Measurements from ENCODE around the gene PLK3. TPM values are rescaled to one million over a fixed set of nuclear protein-coding genes. Genes with fewer than 3 reads are reported as not detected.
A peak's percentile ranks its signal among the peaks of the same experiment; 100 is the strongest.

PLK3 gene
- total RNA-seq, 4 donors from 2014 or later = 12.4 to 87.2 (median 16.3) TPM

GRCh38 chr1:44819196-44819607 is 19.0 kb downstream of the PLK3 start:
- H3K4me3 ChIP-seq = peak overlapping the region in 3 of 4 donors; percentile 42 to 57 (median 43)
- peak overlapping the region; percentile 90 to 94 (median 90) for H3K27ac ChIP-seq
- DNase-seq = peak; percentile 16
- TF ChIP-seq POLR2A (IDR thresholded peaks at IDR 0.05) (no peak), POLR2AphosphoS5 (IDR thresholded peaks at IDR 0.05) (no peak), EP300 (IDR thresholded peaks at IDR 0.05; ENCODE audit: low read depth) (no peak), CTCF (IDR thresholded peaks at IDR 0.05) (no peak)
- 0% methylated on average over 8 to 13 of the region's 13 CpGs for WGBS, 2 donors (ENCODE audit: low coverage in 1 of 2)
- H3K27me3 ChIP-seq = no peaks in the 10 kb centered on the region
- peaks cover 3 to 28% (median 12%) of the 10 kb centered on the region in 4 donors for H3K4me1 ChIP-seq
- no peaks in the 10 kb centered on the region for H3K9me3 ChIP-seq
- in situ Hi-C loops (cut with MboI; ENCODE audit: low pct_ligation_motif_present in 1 of 4, low pct_unique_long_range_greater_than_20kb in 1 of 4, low sequenced_read_pairs in 3 of 4) (no loop called here), intact Hi-C loops (cut with DNase I; ENCODE audit: low total_unique reads) (no loop called here)
- no peaks in the 10 kb centered on the region for H3K36me3 ChIP-seq

- peaks cover 3 to 23% (median 12%) of the 10 kb centered on the region in 4 donors for H3K4me1 ChIP-seq
- peak overlapping the region; percentile 90 to 94 (median 90) for H3K27ac ChIP-seq
- H3K9me3 ChIP-seq = no peaks in the 10 kb centered on the region
- 0% methylated on average over 16 to 33 of the region's 33 CpGs for WGBS, 2 donors (ENCODE audit: low coverage in 1 of 2)
- peak; percentile 77 to 100 (median 99) for TF ChIP-seq POLR2AphosphoS5 (IDR thresholded peaks at IDR 0.05)
- TF ChIP-seq POLR2A (IDR thresholded peaks at IDR 0.05) = peak; percentile 98
- no peak for TF ChIP-seq EP300 (IDR thresholded peaks at IDR 0.05; ENCODE audit: low read depth)
- peak in 2 of 5 experiments; percentile 8 to 9 for TF ChIP-seq CTCF (IDR thresholded peaks at IDR 0.05)
- H3K36me3 ChIP-seq = no peaks in the 10 kb centered on the region
- DNase-seq = peak; percentile 86
- H3K27me3 ChIP-seq = no peaks in the 10 kb centered on the region
- H3K4me3 ChIP-seq = peak overlapping the region; percentile 27 to 57 (median 42)
- in situ Hi-C loops (cut with MboI; ENCODE audit: low pct_ligation_motif_present in 1 of 4, low pct_unique_long_range_greater_than_20kb in 1 of 4, low sequenced_read_pairs in 3 of 4) = no loop called here
- intact Hi-C loops (cut with DNase I; ENCODE audit: low total_unique reads) = no loop called here
These were observed 19.6 kb downstream of the PLK3 start for GRCh38 chr1:44819608-44820327.

- no peak for DNase-seq
- in situ Hi-C loops (cut with MboI; ENCODE audit: low pct_ligation_motif_present in 1 of 4, low pct_unique_long_range_greater_than_20kb in 1 of 4, low sequenced_read_pairs in 3 of 4) (no loop called here), intact Hi-C loops (cut with DNase I; ENCODE audit: low total_unique reads) (no loop called here)
- 32 to 94% methylated on average over 3 to 20 of the region's 25 CpGs for WGBS, 2 donors (ENCODE audit: low coverage in 1 of 2)
- TF ChIP-seq POLR2AphosphoS5 (IDR thresholded peaks at IDR 0.05) (no peak), POLR2A (IDR thresholded peaks at IDR 0.05) (no peak), EP300 (IDR thresholded peaks at IDR 0.05; ENCODE audit: low read depth) (no peak), CTCF (IDR thresholded peaks at IDR 0.05) (no peak)
- H3K4me3 ChIP-seq = peak overlapping the region; percentile 27 to 57 (median 42)
- no peaks in the 10 kb centered on the region for H3K9me3 ChIP-seq
- no peaks in the 10 kb centered on the region for H3K36me3 ChIP-seq
- H3K27ac ChIP-seq = peak overlapping the region; percentile 90 to 94 (median 90)
- H3K27me3 ChIP-seq = no peaks in the 10 kb centered on the region
- H3K4me1 ChIP-seq = peaks cover 3 to 23% (median 12%) of the 10 kb centered on the region in 4 donors
These were observed 20.4 kb downstream of the PLK3 start for GRCh38 chr1:44820328-44821239.

GRCh38 chr1:44821240-44821715 is 21.1 kb downstream of the PLK3 start:
- H3K4me3 ChIP-seq = no peak overlapping the region
- no peaks in the 10 kb centered on the region for H3K27me3 ChIP-seq
- intact Hi-C loops (cut with DNase I; ENCODE audit: low total_unique reads) = no loop called here
- H3K9me3 ChIP-seq = no peaks in the 10 kb centered on the region
- H3K36me3 ChIP-seq = no peaks in the 10 kb centered on the region
- no peak for TF ChIP-seq POLR2A (IDR thresholded peaks at IDR 0.05)
- TF ChIP-seq POLR2AphosphoS5 (IDR thresholded peaks at IDR 0.05) = no peak
- no peak for TF ChIP-seq CTCF (IDR thresholded peaks at IDR 0.05)
- no peak for TF ChIP-seq EP300 (IDR thresholded peaks at IDR 0.05; ENCODE audit: low read depth)
- H3K27ac ChIP-seq = peak overlapping the region in 3 of 4 donors; percentile 9 to 91 (median 90)
- no peak for DNase-seq
- WGBS, 2 donors (ENCODE audit: low coverage in 1 of 2) = 83 to 88% methylated on average over 2 to 9 of the region's 9 CpGs
- H3K4me1 ChIP-seq = peaks cover 3 to 23% (median 12%) of the 10 kb centered on the region in 4 donors
- in situ Hi-C loops (cut with MboI; ENCODE audit: low pct_ligation_motif_present in 1 of 4, low pct_unique_long_range_greater_than_20kb in 1 of 4, low sequenced_read_pairs in 3 of 4) = no loop called here

Measured in transverse colon (tissue), 4 donors.